Hepatocyte (in vitro differentiated cells): Measurements from ENCODE around the gene TTLL5.

Source experiments
- CTCF ChIP-seq: fragments of 200-600 bp; sonication (generic); IDR thresholded peaks from 2 replicates; pipeline ENCODE4 v1.5.1; 2016; ENCODE audit warnings: antibody characterized with exemption, mild to moderate bottlenecking; ENCODE audit not compliant: poor library complexity
- EZH2 ChIP-seq: fragments of 200-600 bp; sonication (generic); IDR thresholded peaks from 2 replicates; pipeline ENCODE4 v1.6.1; 2016; ENCODE audit warnings: antibody characterized with exemption, mild to moderate bottlenecking, borderline replicate concordance
- EZH2phosphoT487 ChIP-seq: fragments of 200-600 bp; sonication (generic); IDR thresholded peaks from one replicate; pipeline ENCODE4 v1.6.1; 2018; ENCODE audit warnings: antibody characterized with exemption, mild to moderate bottlenecking, low read depth, moderate library complexity; ENCODE audit not compliant: unreplicated experiment, severe bottlenecking

DNA sequence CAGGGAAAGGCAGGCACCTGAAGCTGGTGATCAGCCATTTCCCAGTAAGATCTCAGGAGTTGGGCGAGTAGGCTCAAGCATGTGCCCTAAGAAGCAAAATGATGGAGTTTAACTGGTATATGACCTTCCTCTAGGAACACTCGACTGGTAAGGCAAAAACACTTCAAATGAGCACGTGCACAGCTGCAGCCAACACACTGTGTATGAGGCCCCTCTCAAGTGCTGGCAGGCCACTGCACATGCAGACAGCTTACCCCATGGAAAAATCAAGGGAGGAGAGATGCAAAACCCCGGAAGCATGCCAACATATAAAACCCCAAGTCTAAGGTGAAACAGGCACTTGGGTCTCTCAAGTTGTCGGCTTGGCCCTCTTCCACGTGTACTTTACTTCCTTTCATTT, 39.2 kb downstream of the TTLL5 start:
- TF ChIP-seq CTCF (no peak), EZH2 (no peak), EZH2phosphoT487 (no peak)
